ENCODE results near the gene CR1. TPM values are rescaled to one million over a fixed set of nuclear protein-coding genes. Genes with fewer than 3 reads are reported as not detected.

Gene CR1
- total RNA-seq, 4 donors from 2014 or later, result 1.5 to 12.0 (median 3.3) TPM

- H3K27me3 ChIP-seq, result no peaks in the 10 kb centered on the region
- no peaks in the 10 kb centered on the region for H3K9me3 ChIP-seq
- in situ Hi-C loops (cut with MboI; ENCODE audit: low pct_ligation_motif_present in 1 of 4, low pct_unique_long_range_greater_than_20kb in 1 of 4, low sequenced_read_pairs in 3 of 4), result no loop called here
- H3K4me3 ChIP-seq, result no peak overlapping the region
- TF ChIP-seq POLR2AphosphoS5 (IDR thresholded peaks at IDR 0.05) (no peak), EP300 (IDR thresholded peaks at IDR 0.05; ENCODE audit: low read depth) (no peak), CTCF (IDR thresholded peaks at IDR 0.05) (no peak), POLR2A (IDR thresholded peaks at IDR 0.05) (no peak)
- intact Hi-C loops (cut with DNase I; ENCODE audit: low total_unique reads), result no loop called here
- H3K36me3 ChIP-seq, result no peaks in the 10 kb centered on the region
- peaks cover 0 to 13% (median 7%) of the 10 kb centered on the region in 4 donors for H3K4me1 ChIP-seq
- no peak overlapping the region for H3K27ac ChIP-seq
- no peak for DNase-seq
These were observed 150.2 kb downstream of the CR1 start for GRCh38 chr1:207646171-207646570.

- Histone ChIP-seq H3K36me3 (no peaks in the 10 kb centered on the region), H3K9me3 (no peaks in the 10 kb centered on the region), H3K4me1 (peaks cover 0 to 13% (median 7%) of the 10 kb centered on the region in 4 donors), H3K4me3 (no peak overlapping the region), H3K27ac (no peak overlapping the region), H3K27me3 (no peaks in the 10 kb centered on the region)
- no peak for TF ChIP-seq EP300 (IDR thresholded peaks at IDR 0.05; ENCODE audit: low read depth)
- intact Hi-C loops (cut with DNase I; ENCODE audit: low total_unique reads) (no loop called here), in situ Hi-C loops (cut with MboI; ENCODE audit: low pct_ligation_motif_present in 1 of 4, low pct_unique_long_range_greater_than_20kb in 1 of 4, low sequenced_read_pairs in 3 of 4) (no loop called here)
- WGBS, 2 donors (ENCODE audit: low coverage in 1 of 2), result 21 to 55% methylated on average over 2 to 4 of the region's 4 CpGs
- no peak for DNase-seq
These were observed 151.1 kb downstream of the CR1 start for GRCh38 chr1:207646944-207647579.

- H3K9me3 ChIP-seq, result no peaks in the 10 kb centered on the region
- TF ChIP-seq CTCF (IDR thresholded peaks at IDR 0.05), result no peak
- TF ChIP-seq POLR2AphosphoS5 (IDR thresholded peaks at IDR 0.05), result no peak
- TF ChIP-seq POLR2A (IDR thresholded peaks at IDR 0.05), result no peak
- TF ChIP-seq EP300 (IDR thresholded peaks at IDR 0.05; ENCODE audit: low read depth), result no peak
- 59 to 66% methylated on average over 4 of the region's 4 CpGs for WGBS, 2 donors (ENCODE audit: low coverage in 1 of 2)
- peaks cover 0 to 13% (median 7%) of the 10 kb centered on the region in 4 donors for H3K4me1 ChIP-seq
- H3K4me3 ChIP-seq, result no peak overlapping the region
- no peak overlapping the region for H3K27ac ChIP-seq
- no peaks in the 10 kb centered on the region for H3K36me3 ChIP-seq
- H3K27me3 ChIP-seq, result no peaks in the 10 kb centered on the region
- in situ Hi-C loops (cut with MboI; ENCODE audit: low pct_ligation_motif_present in 1 of 4, low pct_unique_long_range_greater_than_20kb in 1 of 4, low sequenced_read_pairs in 3 of 4) (no loop called here), intact Hi-C loops (cut with DNase I; ENCODE audit: low total_unique reads) (no loop called here)
- no peak for DNase-seq
These were observed 151.8 kb downstream of the CR1 start for GRCh38 chr1:207647671-207648333.

GRCh38 chr1:207648334-207649209 lies 152.6 kb downstream of the CR1 start:
- WGBS, 2 donors (ENCODE audit: low coverage in 1 of 2), result 29 to 50% methylated on average over 1 to 5 of the region's 5 CpGs
- Histone ChIP-seq H3K4me3 (no peak overlapping the region), H3K27me3 (no peaks in the 10 kb centered on the region), H3K4me1 (peaks cover 0 to 13% (median 7%) of the 10 kb centered on the region in 4 donors), H3K27ac (no peak overlapping the region), H3K36me3 (no peaks in the 10 kb centered on the region), H3K9me3 (no peaks in the 10 kb centered on the region)
- DNase-seq, result no peak
- intact Hi-C loops (cut with DNase I; ENCODE audit: low total_unique reads), result no loop called here
- TF ChIP-seq CTCF (IDR thresholded peaks at IDR 0.05) (no peak), POLR2AphosphoS5 (IDR thresholded peaks at IDR 0.05) (no peak), EP300 (IDR thresholded peaks at IDR 0.05; ENCODE audit: low read depth) (no peak), POLR2A (IDR thresholded peaks at IDR 0.05) (no peak)
- in situ Hi-C loops (cut with MboI; ENCODE audit: low pct_ligation_motif_present in 1 of 4, low pct_unique_long_range_greater_than_20kb in 1 of 4, low sequenced_read_pairs in 3 of 4), result no loop called here

Data from transverse colon (tissue), 4 donors.